Skin of body (tissue), 2 donors: ENCODE results near the gene VAC14. TPM values are rescaled to one million over a fixed set of nuclear protein-coding genes. Genes with fewer than 3 reads are reported as not detected.
A peak's percentile ranks its signal among the peaks of the same experiment; 100 is the strongest.
"Not testable (repeated sequence)": the region's sequence is repeated elsewhere in the genome, so short reads cannot be mapped to it uniquely, and the experiment has no call there.

Experiments used
- DNase-seq: peaks from one replicate; lab custom pipeline; 2025; lab: John Stamatoyannopoulos, UW
- total RNA-seq: library from RNA; depleted of rRNA; stranded (reverse); fragments of >200 nt; gene quantifications from one replicate; pipeline ENCODE4 v1.2.3, GENCODE V29; 2014

The VAC14 gene
- total RNA-seq: 12.7 TPM

- DNase-seq: peak; percentile 66
Observed at GRCh38 chr16:70800781-70801480, at the start of gene VAC14. VAC14 (minus strand) TSS chr16:70801158; CDS start chr16:70800900, 258 bp downstream.

- not testable (repeated sequence) for DNase-seq
Observed at GRCh38 chr16:70823498-70824118, 22.6 kb upstream of the VAC14 start.

- not testable (repeated sequence) for DNase-seq
Observed at GRCh38 chr16:70822734-70823133, 21.8 kb upstream of the VAC14 start.

- not testable (repeated sequence) for DNase-seq
Observed at GRCh38 chr16:70818088-70818487, 17.1 kb upstream of the VAC14 start.

- no peak for DNase-seq
Observed at GRCh38 chr16:70809392-70810060, 8.6 kb upstream of the VAC14 start.

GRCh38 chr16:70808371-70808770, 7.4 kb upstream of the VAC14 start:
- no peak for DNase-seq

GRCh38 chr16:70805787-70806186, 4.8 kb upstream of the VAC14 start:
- DNase-seq: no peak

- DNase-seq: no peak
Observed at GRCh38 chr16:70805380-70805779, 4.4 kb upstream of the VAC14 start.

- no peak for DNase-seq
Observed at GRCh38 chr16:70804734-70805169, 3.8 kb upstream of the VAC14 start.

GRCh38 chr16:70804153-70804733, 3.3 kb upstream of the VAC14 start:
- DNase-seq: no peak

GRCh38 chr16:70803319-70803718, 2.4 kb upstream of the VAC14 start:
- no peak for DNase-seq

- DNase-seq: no peak
Observed at GRCh38 chr16:70801611-70802010, 653 bp upstream of the VAC14 start.

GRCh38 chr16:70800311-70800710, 647 bp downstream of the VAC14 start:
- DNase-seq: no peak

GRCh38 chr16:70796301-70796700, 4.7 kb downstream of the VAC14 start:
- DNase-seq: no peak

GRCh38 chr16:70795296-70795912, 5.6 kb downstream of the VAC14 start:
- DNase-seq: no peak

- no peak for DNase-seq
Observed at GRCh38 chr16:70793851-70794502, 7.0 kb downstream of the VAC14 start.

GRCh38 chr16:70790815-70791214, 10.1 kb downstream of the VAC14 start:
- DNase-seq: no peak

- DNase-seq: no peak
Observed at GRCh38 chr16:70789595-70790447, 11.1 kb downstream of the VAC14 start.

- DNase-seq: peak; percentile 66
Observed at GRCh38 chr16:70788668-70789594, 12.0 kb downstream of the VAC14 start.
